OCI-LY3 (cell line): ENCODE measurements around the gene C16orf92.
A peak's percentile ranks its signal among the peaks of the same experiment; 100 is the strongest.

ENCODE experiments used
- H2AFZ ChIP-seq: fragments of 200-600, 300-600 bp; shearing (Covaris generic); 2 replicates; pipeline ENCODE4 v1.6.0; 2014; ENCODE audit warnings: antibody characterized with exemption, low read depth, low read length
- H3K27ac ChIP-seq: fragments of 200-600, 300-600 bp; sonication (generic); 2 replicates; pipeline ENCODE4 v1.5.1; 2014; ENCODE audit warnings: mild to moderate bottlenecking, low read length, moderate library complexity, mixed read lengths
- H3K27me3 ChIP-seq: fragments of 200-600, 300-600 bp; sonication (generic); 2 replicates; pipeline ENCODE4 v1.6.1; 2014; ENCODE audit warnings: low read depth, low read length, mixed read lengths
- H3K36me3 ChIP-seq: fragments of 200-600, 300-600 bp; sonication (generic); replicated peaks from 2 replicates; pipeline ENCODE3; 2014; ENCODE audit warnings: low read depth, low read length, mixed read lengths
- H3K4me1 ChIP-seq: fragments of 300-600, 200-600 bp; sonication (generic); 2 replicates; pipeline ENCODE4 v1.6.1; 2014; ENCODE audit warnings: low read length, mixed read lengths
- H3K4me2 ChIP-seq: fragments of 200-600, 300-600 bp; sonication (generic); 2 replicates; pipeline ENCODE4 v1.6.1; 2014; ENCODE audit warnings: low read length, mixed read lengths
- H3K4me3 ChIP-seq: fragments of 300-600, 200-600 bp; sonication (generic); 2 replicates; pipeline ENCODE4 v1.5.1; 2014; ENCODE audit warnings: antibody characterized with exemption, mild to moderate bottlenecking, low read length, moderate library complexity
- H3K79me2 ChIP-seq: fragments of 300-600, 200-600 bp; shearing (Covaris generic); 2 replicates; pipeline ENCODE4 v1.6.1; 2014; ENCODE audit warnings: mild to moderate bottlenecking, low read length, mixed read lengths
- H3K9ac ChIP-seq: fragments of 300-600, 200-600 bp; shearing (Covaris generic); 2 replicates; pipeline ENCODE4 v1.6.0; 2014; ENCODE audit warnings: mild to moderate bottlenecking, low read length, moderate library complexity
- H3K9me3 ChIP-seq: fragments of 200-600, 300-600 bp; shearing (Covaris generic); 2 replicates; pipeline ENCODE4 v1.6.1; 2014; ENCODE audit warnings: low read length, mixed read lengths; ENCODE audit not compliant: insufficient read depth
- H4K20me1 ChIP-seq: fragments of 200-600, 300-600 bp; sonication (generic); 2 replicates; pipeline ENCODE4 v1.6.1; 2016; ENCODE audit warnings: low read length, mixed read lengths; ENCODE audit not compliant: insufficient read depth
- EZH2phosphoT487 ChIP-seq: fragments of 200-600 bp; shearing (Covaris generic); IDR thresholded peaks from 2 replicates; pipeline ENCODE4 v1.6.1; 2018; ENCODE audit warnings: antibody characterized with exemption, mixed run types, low read depth
- TF ChIP-seq, protein P1 (sequence below): fragments of 200-600, 300-600 bp; sonication (generic); IDR thresholded peaks from 2 replicates; pipeline ENCODE4 v1.5.1; 2014; ENCODE audit warnings: antibody characterized with exemption, low read length, low read depth

Gene C16orf92, protein sequence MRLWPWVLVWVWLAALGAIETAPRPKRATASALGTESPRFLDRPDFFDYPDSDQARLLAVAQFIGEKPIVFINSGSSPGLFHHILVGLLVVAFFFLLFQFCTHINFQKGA

DNA sequence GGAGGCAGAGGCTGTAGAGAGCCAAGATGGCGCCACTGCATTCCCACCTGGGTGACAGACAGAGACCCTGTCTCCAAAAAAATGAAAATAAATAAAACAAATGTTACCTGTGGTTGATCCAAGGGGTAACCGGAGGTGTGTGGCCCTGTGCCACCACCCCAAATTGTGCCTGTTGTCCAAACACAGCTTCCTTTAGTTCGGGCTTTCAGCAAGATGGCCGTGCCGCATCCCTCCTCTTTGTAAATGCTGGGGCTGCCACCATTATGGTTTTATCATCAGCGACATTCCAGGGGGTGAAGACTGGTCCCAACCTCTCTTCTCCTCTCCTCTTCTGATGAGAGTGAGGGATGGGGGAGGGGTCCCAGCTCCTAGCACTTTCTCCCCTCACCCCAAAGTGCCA is at the start of gene C16orf92:
Gene C16orf92, plus strand, starts transcription at position 312 of the 400 bp plus-strand sequence. CDS start 143 bp downstream, outside the sequence.
- no peak for TF ChIP-seq EZH2phosphoT487
- TF ChIP-seq, protein P1, sequence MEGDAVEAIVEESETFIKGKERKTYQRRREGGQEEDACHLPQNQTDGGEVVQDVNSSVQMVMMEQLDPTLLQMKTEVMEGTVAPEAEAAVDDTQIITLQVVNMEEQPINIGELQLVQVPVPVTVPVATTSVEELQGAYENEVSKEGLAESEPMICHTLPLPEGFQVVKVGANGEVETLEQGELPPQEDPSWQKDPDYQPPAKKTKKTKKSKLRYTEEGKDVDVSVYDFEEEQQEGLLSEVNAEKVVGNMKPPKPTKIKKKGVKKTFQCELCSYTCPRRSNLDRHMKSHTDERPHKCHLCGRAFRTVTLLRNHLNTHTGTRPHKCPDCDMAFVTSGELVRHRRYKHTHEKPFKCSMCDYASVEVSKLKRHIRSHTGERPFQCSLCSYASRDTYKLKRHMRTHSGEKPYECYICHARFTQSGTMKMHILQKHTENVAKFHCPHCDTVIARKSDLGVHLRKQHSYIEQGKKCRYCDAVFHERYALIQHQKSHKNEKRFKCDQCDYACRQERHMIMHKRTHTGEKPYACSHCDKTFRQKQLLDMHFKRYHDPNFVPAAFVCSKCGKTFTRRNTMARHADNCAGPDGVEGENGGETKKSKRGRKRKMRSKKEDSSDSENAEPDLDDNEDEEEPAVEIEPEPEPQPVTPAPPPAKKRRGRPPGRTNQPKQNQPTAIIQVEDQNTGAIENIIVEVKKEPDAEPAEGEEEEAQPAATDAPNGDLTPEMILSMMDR = no peak
- H2AFZ ChIP-seq = no peak within 1 kb of the TSS
- H3K4me2 ChIP-seq = no peak within 1 kb of the TSS
- H3K4me3 ChIP-seq = no peak within 1 kb of the TSS
- H3K27me3 ChIP-seq = peaks cover 19% of the 10 kb centered on the region; the same call in 1 of the 2 replicates
- H3K27ac ChIP-seq = no peak within 1 kb of the TSS
- no peaks in the 10 kb centered on the region for H3K79me2 ChIP-seq
- no peaks in the 10 kb centered on the region for H4K20me1 ChIP-seq
- H3K36me3 ChIP-seq = no peaks in the 10 kb centered on the region
- peaks cover 9% of the 10 kb centered on the region for H3K4me1 ChIP-seq
- no peaks in the 10 kb centered on the region for H3K9me3 ChIP-seq
- H3K9ac ChIP-seq = no peak within 1 kb of the TSS

DNA sequence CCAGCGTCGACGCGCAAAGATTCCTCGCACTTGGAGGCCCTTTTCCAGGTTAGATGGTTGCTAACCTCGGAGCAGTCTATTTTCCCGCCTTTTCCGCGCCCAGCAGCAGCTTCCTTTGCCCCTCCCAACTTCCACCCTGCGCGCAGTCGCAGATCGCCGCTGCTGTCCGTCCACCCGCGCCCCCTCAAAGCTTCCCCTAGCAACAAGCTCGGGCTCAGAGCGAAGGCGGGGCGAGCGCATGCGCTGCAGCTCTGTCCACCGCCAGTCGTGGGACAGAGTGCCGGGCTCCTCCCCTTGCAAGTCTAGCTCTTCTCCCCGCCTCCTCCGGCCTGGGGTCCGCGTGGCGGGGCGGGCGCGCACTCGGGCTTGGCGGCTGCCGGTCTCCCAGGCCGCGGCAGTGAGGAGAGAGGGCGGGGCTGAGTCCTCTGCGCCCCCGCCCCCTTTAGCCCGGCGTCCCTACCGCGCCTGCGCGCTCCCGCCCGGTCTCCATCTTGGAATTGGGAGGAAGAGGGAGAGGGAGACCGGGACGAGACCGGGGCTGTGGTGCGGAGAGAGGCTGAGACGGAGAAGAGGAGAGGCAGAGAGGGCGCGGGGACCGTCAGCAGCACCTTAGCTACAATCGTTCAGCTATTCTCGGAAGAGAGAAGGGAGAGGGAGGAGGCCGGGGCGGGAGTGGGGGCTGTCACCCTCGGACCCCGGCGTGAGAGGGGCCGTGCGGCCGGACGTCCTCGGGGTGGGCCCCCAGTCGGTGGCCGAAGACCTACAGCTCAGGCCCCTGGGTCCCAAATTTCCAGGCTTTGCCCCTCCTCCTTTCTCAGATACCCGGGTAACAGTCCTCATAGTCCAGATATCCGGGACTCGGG is 49.4 kb upstream of the C16orf92 start, which contains the start of gene TAOK2:
Gene TAOK2, plus strand, starts transcription at position 485 of the 863 bp plus-strand sequence. CDS start 3,905 bp downstream, outside the sequence.
- Histone ChIP-seq H3K79me2 (peaks cover 40% of the 10 kb centered on the region), H3K36me3 (peaks cover 9% of the 10 kb centered on the region), H3K4me2 (peak within 1 kb of the TSS; percentile 99), H3K27me3 (no peaks in the 10 kb centered on the region), H4K20me1 (peaks cover 25% of the 10 kb centered on the region; the same call in 1 of the 2 replicates), H3K4me1 (peaks cover 22% of the 10 kb centered on the region), H3K4me3 (peak within 1 kb of the TSS; percentile 98), H3K27ac (peak within 1 kb of the TSS; percentile 48), H3K9ac (peak within 1 kb of the TSS; percentile 98), H2AFZ (peak within 1 kb of the TSS; percentile 78; the same call in 1 of the 2 replicates), H3K9me3 (no peaks in the 10 kb centered on the region)
- TF ChIP-seq, protein P1 = no peak
- no peak for TF ChIP-seq EZH2phosphoT487

GRCh38 chr16:29974291-29975133 is 48.5 kb upstream of the C16orf92 start:
- peaks cover 25% of the 10 kb centered on the region; the same call in 1 of the 2 replicates for H4K20me1 ChIP-seq
- peaks cover 17% of the 10 kb centered on the region for H3K36me3 ChIP-seq
- H3K4me2 ChIP-seq = peak overlapping the region; percentile 99
- H3K4me1 ChIP-seq = peaks cover 22% of the 10 kb centered on the region
- no peaks in the 10 kb centered on the region for H3K9me3 ChIP-seq
- TF ChIP-seq, protein P1 = no peak
- TF ChIP-seq EZH2phosphoT487 = no peak
- H3K79me2 ChIP-seq = peaks cover 40% of the 10 kb centered on the region
- H3K9ac ChIP-seq = peak overlapping the region; percentile 98
- H3K27ac ChIP-seq = peak overlapping the region; percentile 48
- H3K27me3 ChIP-seq = no peaks in the 10 kb centered on the region
- H2AFZ ChIP-seq = 0 out of 2 replicates have a peak overlapping the region, but pooled peaks have one; percentile 78
- H3K4me3 ChIP-seq = peak overlapping the region; percentile 98
